ENCODE measurements around the gene C13orf46. TPM values are rescaled to one million over a fixed set of nuclear protein-coding genes. Genes with fewer than 3 reads are reported as not detected.

The C13orf46 gene
- total RNA-seq, 2 donors from 2014 or later: 0.59 to 2.7 TPM

DNA sequence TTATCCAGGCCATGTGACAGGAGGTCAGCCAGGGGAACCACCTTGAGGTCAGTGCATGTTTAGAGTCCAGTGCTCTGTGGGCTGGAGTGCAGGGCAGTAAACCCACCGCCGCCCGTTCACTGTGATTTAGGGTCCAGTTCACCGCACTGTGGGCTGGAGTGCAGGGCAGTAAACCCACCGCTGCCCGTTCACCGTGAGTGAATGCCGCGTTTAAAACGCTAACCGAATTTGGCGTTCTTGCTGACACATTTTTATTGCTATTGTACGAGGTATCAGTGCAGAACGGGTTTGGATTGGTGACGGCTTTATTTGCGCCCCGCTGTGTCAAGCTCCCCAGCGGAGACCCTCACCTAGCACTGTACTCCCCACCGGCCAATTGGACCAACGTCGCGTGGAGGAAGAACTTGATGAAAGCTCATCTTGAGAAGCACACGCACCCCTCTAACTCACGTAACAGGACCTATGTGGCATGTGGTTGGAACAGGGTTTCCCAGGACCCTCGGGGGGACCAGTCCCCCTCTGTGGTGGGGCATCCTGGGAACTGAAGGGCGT lies 27.9 kb downstream of the C13orf46 start:
- H3K9me3 ChIP-seq: no peaks in the 10 kb centered on the region
- TF ChIP-seq, protein P1, sequence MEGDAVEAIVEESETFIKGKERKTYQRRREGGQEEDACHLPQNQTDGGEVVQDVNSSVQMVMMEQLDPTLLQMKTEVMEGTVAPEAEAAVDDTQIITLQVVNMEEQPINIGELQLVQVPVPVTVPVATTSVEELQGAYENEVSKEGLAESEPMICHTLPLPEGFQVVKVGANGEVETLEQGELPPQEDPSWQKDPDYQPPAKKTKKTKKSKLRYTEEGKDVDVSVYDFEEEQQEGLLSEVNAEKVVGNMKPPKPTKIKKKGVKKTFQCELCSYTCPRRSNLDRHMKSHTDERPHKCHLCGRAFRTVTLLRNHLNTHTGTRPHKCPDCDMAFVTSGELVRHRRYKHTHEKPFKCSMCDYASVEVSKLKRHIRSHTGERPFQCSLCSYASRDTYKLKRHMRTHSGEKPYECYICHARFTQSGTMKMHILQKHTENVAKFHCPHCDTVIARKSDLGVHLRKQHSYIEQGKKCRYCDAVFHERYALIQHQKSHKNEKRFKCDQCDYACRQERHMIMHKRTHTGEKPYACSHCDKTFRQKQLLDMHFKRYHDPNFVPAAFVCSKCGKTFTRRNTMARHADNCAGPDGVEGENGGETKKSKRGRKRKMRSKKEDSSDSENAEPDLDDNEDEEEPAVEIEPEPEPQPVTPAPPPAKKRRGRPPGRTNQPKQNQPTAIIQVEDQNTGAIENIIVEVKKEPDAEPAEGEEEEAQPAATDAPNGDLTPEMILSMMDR (IDR thresholded peaks at IDR 0.05): no peak
- H3K27ac ChIP-seq: no peak overlapping the region
- peaks cover 0 to 12% of the 10 kb centered on the region in 2 donors for H3K4me1 ChIP-seq
- no peaks in the 10 kb centered on the region for H3K27me3 ChIP-seq
- no peak overlapping the region for H3K4me3 ChIP-seq
- H3K36me3 ChIP-seq: no peaks in the 10 kb centered on the region
- DNase-seq (ENCODE audit: low spot score): no peak

DNA sequence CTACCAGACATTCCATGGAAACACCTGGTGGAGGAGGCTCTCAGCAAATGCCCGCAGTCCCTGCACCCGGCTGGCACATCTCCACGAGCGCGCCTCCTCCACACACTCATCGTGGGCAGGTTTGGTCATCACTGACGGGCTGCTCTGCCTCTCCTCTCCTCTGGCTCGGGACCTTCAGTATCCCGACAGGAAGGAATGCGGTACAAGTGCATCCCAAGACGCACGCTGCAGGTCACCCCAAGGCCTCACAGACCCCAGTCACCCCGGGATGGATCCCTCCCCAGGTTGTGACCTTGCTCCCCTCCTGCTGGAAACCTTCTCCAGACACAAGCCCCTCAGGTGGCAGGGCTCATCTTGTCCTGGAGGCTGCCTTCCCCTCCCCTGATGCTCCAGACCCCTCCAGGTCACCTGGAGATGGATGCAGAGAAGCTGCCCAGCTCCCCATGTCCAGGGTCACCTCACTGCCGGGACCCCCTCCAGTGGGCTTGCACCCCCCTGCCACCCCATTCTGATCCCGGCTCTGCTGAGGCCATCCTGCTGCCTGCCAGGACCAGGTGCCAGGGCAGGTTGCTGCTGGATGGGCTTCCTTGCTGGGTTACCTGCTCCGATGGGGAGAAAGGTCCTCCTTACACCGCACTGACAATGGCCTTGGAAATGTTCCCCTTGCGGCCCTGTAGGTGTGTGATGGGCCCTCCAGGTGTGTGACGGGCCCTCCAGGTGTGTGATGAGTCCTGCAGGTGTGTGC lies 29.9 kb downstream of the C13orf46 start:
- H3K4me3 ChIP-seq: no peak overlapping the region
- H3K9me3 ChIP-seq: no peaks in the 10 kb centered on the region
- no peak overlapping the region for H3K27ac ChIP-seq
- H3K4me1 ChIP-seq: peaks cover 0 to 9% of the 10 kb centered on the region in 2 donors
- H3K27me3 ChIP-seq: no peaks in the 10 kb centered on the region
- H3K36me3 ChIP-seq: no peaks in the 10 kb centered on the region
- TF ChIP-seq, protein P1 (IDR thresholded peaks at IDR 0.05): no peak
- no peak for DNase-seq (ENCODE audit: low spot score)

DNA sequence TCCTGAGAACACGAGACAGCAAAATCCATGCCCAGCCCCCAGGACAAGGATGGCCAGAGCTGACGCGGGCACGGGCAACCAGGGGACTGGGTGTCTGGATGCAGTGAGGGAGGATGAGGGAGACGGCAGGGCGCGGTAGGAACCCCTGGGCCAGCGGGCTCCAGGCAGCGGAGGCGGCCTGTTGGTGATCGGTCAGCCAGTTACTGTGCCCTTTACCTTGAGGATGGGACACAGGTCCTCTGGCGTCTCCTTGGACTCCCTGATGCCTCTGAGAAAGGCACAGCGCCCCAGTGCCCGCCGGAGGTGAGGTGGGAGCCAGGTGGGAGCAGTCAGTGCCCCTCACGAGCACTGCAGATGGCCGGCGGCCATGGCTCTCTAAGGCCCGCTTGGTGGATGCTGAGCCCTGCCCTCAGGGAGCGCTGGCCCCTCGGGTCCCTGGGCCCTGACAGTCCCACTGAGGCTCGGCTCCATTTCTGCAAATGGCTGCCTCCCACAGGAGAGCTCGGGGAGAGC lies 31.2 kb downstream of the C13orf46 start:
- peaks cover 0 to 20% of the 10 kb centered on the region in 2 donors for H3K4me1 ChIP-seq
- DNase-seq (ENCODE audit: low spot score): no peak
- H3K36me3 ChIP-seq: no peaks in the 10 kb centered on the region

DNA sequence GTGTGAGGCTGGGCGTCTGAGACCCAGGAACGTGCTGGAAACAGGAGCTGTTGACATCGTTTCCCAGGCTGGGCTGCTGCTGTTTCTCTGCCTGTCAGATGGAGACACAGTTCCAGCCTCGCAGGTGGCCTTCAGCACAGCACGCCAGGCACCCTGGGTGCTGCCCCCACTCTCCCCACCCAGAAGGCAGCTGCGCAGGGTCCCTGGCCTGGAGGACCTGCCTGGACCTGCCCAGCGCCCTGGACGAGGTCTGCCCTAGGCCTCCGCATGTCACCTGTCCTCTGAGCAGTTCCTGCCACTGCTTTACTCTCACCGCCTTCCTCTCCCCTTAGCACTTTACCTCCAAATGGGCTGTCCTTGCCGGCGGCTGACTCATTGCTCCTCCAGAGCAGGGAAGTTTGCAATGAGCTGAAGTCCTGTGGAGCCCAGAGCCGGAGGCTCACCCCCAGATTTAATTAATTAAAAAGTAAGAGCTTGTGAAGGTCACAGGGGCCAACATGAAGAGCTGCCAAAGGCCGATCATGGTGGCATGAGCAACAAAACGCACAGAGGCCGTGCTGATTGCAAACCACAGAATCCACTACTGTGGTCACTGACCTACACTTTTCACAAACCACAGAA lies 32.2 kb downstream of the C13orf46 start:
- H3K27me3 ChIP-seq: no peaks in the 10 kb centered on the region
- TF ChIP-seq, protein P1 (IDR thresholded peaks at IDR 0.05): no peak
- H3K27ac ChIP-seq: no peak overlapping the region
- DNase-seq (ENCODE audit: low spot score): no peak
- no peak overlapping the region for H3K4me3 ChIP-seq
- no peaks in the 10 kb centered on the region for H3K36me3 ChIP-seq
- no peaks in the 10 kb centered on the region for H3K9me3 ChIP-seq
- H3K4me1 ChIP-seq: peaks cover 0 to 13% of the 10 kb centered on the region in 2 donors

More for the DNA sequence above, 31.2 kb downstream of the C13orf46 start:
- TF ChIP-seq, protein P1 (IDR thresholded peaks at IDR 0.05): no peak
- Histone ChIP-seq H3K9me3 (no peaks in the 10 kb centered on the region), H3K27ac (no peak overlapping the region), H3K4me3 (no peak overlapping the region), H3K27me3 (no peaks in the 10 kb centered on the region)

DNA sequence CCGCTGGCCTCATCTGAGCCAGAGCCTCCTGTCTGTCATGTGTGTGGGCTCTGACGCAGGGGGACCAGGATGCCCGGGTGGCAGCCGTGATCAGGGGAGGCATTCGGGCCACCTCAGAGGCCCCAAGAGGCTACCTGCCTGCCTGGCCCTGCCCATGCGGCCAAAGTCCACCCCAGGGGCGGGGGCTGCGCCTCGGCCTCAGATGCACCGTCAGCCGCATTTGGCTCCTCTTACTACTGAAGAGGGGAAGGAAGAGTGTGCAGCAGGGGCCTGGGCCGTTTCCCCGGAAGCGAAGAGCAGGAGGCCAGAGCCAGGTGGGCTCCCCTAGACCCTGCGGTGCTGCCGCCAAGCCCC lies 34.0 kb downstream of the C13orf46 start:
- TF ChIP-seq, protein P1 (IDR thresholded peaks at IDR 0.05): no peak
- Histone ChIP-seq H3K27me3 (no peaks in the 10 kb centered on the region), H3K36me3 (no peaks in the 10 kb centered on the region), H3K9me3 (no peaks in the 10 kb centered on the region), H3K27ac (no peak overlapping the region), H3K4me1 (peaks cover 0 to 27% of the 10 kb centered on the region in 2 donors), H3K4me3 (no peak overlapping the region)
- no peak for DNase-seq (ENCODE audit: low spot score)

Measured in right atrium auricular region (tissue), 2 donors.